GM12872 (cell line): Measurements from ENCODE around the gene THBS1.

Experiments
- CTCF ChIP-seq: IDR thresholded peaks from 3 replicates; pipeline ENCODE4 v1.5.1; 2011; ENCODE audit warnings: low read depth, mild to moderate bottlenecking, low read length, moderate library complexity; ENCODE audit not compliant: insufficient read depth

The THBS1 gene

GRCh38 chr15:39628546-39629257 is 47.8 kb downstream of the THBS1 start:
- TF ChIP-seq CTCF = no peak

- TF ChIP-seq CTCF = no peak
Observed at GRCh38 chr15:39629371-39629770, 48.5 kb downstream of the THBS1 start.

GRCh38 chr15:39629906-39630305 is 49.0 kb downstream of the THBS1 start:
- no peak for TF ChIP-seq CTCF

- TF ChIP-seq CTCF = no peak
Observed at GRCh38 chr15:39631357-39631756, 50.5 kb downstream of the THBS1 start.

GRCh38 chr15:39638041-39638440 is 57.2 kb downstream of the THBS1 start:
- no peak for TF ChIP-seq CTCF

GRCh38 chr15:39639037-39639436 is 58.2 kb downstream of the THBS1 start:
- TF ChIP-seq CTCF = no peak

- TF ChIP-seq CTCF = no peak
Observed at GRCh38 chr15:39640665-39641064, 59.8 kb downstream of the THBS1 start.
